ENCODE measurements around the gene DNAH10.

The DNAH10 gene

GRCh38 chr12:123895451-123895850 is 133.3 kb downstream of the DNAH10 start:
- TF ChIP-seq TCF12 (IDR thresholded peaks at IDR 0.05; ENCODE audit: low read depth) = no peak
- TF ChIP-seq USF1 (IDR thresholded peaks at IDR 0.05) = no peak
- no peak for TF ChIP-seq EGR1 (IDR thresholded peaks at IDR 0.05)
- TF ChIP-seq TEAD4 (IDR thresholded peaks at IDR 0.05) = no peak
- TF ChIP-seq EP300 (IDR thresholded peaks at IDR 0.05; ENCODE audit: borderline replicate concordance) = no peak
- no peak for TF ChIP-seq CEBPB (IDR thresholded peaks at IDR 0.05)
- no peak for TF ChIP-seq NFIC (IDR thresholded peaks at IDR 0.05)
- no peak for TF ChIP-seq TAF1 (IDR thresholded peaks at IDR 0.05; ENCODE audit: low read depth)
- no peak for TF ChIP-seq ZBTB7A (IDR thresholded peaks at IDR 0.05; ENCODE audit: low read depth)
- no peak for TF ChIP-seq CREB1 (IDR thresholded peaks at IDR 0.05; ENCODE audit: low read depth)
- TF ChIP-seq YY1 (IDR thresholded peaks at IDR 0.05; ENCODE audit: low read depth) = no peak

- TF ChIP-seq FOXM1 (IDR thresholded peaks at IDR 0.05; ENCODE audit: borderline replicate concordance, low read depth) (no peak), REST (IDR thresholded peaks at IDR 0.05; ENCODE audit: low read depth) (no peak)
Measured at GRCh38 chr12:123896767-123897166, 134.7 kb downstream of the DNAH10 start.

- TF ChIP-seq USF1 (IDR thresholded peaks at IDR 0.05) (no peak), NFIC (IDR thresholded peaks at IDR 0.05) (no peak), FOXM1 (IDR thresholded peaks at IDR 0.05; ENCODE audit: borderline replicate concordance, low read depth) (no peak), CREB1 (IDR thresholded peaks at IDR 0.05; ENCODE audit: low read depth) (no peak), TEAD4 (IDR thresholded peaks at IDR 0.05) (no peak), REST (IDR thresholded peaks at IDR 0.05; ENCODE audit: low read depth) (no peak), ZBTB7A (IDR thresholded peaks at IDR 0.05; ENCODE audit: low read depth) (no peak), RAD21 (IDR thresholded peaks at IDR 0.05; ENCODE audit: low read depth) (no peak), TAF1 (IDR thresholded peaks at IDR 0.05; ENCODE audit: low read depth) (no peak), CEBPB (IDR thresholded peaks at IDR 0.05) (no peak), EGR1 (IDR thresholded peaks at IDR 0.05) (no peak), MAX (IDR thresholded peaks at IDR 0.05) (no peak), EP300 (IDR thresholded peaks at IDR 0.05; ENCODE audit: borderline replicate concordance) (no peak)
Measured at GRCh38 chr12:123897221-123897620, 135.1 kb downstream of the DNAH10 start.

- no peak for TF ChIP-seq YY1 (IDR thresholded peaks at IDR 0.05; ENCODE audit: low read depth)
- no peak for TF ChIP-seq USF1 (IDR thresholded peaks at IDR 0.05)
- TF ChIP-seq EP300 (IDR thresholded peaks at IDR 0.05; ENCODE audit: borderline replicate concordance) = no peak
- no peak for TF ChIP-seq NFIC (IDR thresholded peaks at IDR 0.05)
- no peak for TF ChIP-seq FOXM1 (IDR thresholded peaks at IDR 0.05; ENCODE audit: borderline replicate concordance, low read depth)
- no peak for TF ChIP-seq ZBTB7A (IDR thresholded peaks at IDR 0.05; ENCODE audit: low read depth)
- no peak for TF ChIP-seq EGR1 (IDR thresholded peaks at IDR 0.05)
- no peak for TF ChIP-seq REST (IDR thresholded peaks at IDR 0.05; ENCODE audit: low read depth)
- no peak for TF ChIP-seq TEAD4 (IDR thresholded peaks at IDR 0.05)
- TF ChIP-seq MAX (IDR thresholded peaks at IDR 0.05) = no peak
- no peak for TF ChIP-seq CEBPB (IDR thresholded peaks at IDR 0.05)
- no peak for TF ChIP-seq RAD21 (IDR thresholded peaks at IDR 0.05; ENCODE audit: low read depth)
- TF ChIP-seq CREB1 (IDR thresholded peaks at IDR 0.05; ENCODE audit: low read depth) = no peak
- no peak for TF ChIP-seq TCF12 (IDR thresholded peaks at IDR 0.05; ENCODE audit: low read depth)
- no peak for TF ChIP-seq TAF1 (IDR thresholded peaks at IDR 0.05; ENCODE audit: low read depth)
Measured at GRCh38 chr12:123898673-123899072, 136.6 kb downstream of the DNAH10 start.

Data from Ishikawa (cell line).